ENCODE data around the gene C4BPB.

DNA sequence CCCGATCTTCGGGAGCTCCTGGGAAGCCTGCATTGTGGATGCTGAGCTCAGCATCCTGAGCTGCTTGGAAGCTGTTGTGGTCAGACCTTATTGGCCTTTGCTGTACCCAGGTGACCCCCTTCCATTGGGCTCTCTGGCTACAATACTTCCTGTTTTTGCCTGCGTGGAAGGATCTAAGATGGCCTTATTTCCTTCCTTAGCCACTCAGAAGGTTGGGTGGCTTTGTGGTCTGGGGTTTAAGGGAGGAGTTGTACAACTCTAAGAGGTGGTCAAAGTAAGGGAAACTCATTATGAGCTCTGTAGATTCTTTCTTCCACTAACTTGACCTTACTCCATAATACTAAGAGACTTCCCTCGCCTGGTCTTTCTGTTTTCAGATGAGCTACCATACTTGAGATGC is 17.8 kb upstream of the C4BPB start:
- TF ChIP-seq CTCF (conservative IDR thresholded peaks at IDR 0.05) (no peak), ZFX (IDR thresholded peaks at IDR 0.05) (no peak)

Measured in C4-2B (cell line).